Measurements from ENCODE around the gene SPATA45. TPM values are rescaled to one million over a fixed set of nuclear protein-coding genes. Genes with fewer than 3 reads are reported as not detected.

The SPATA45 gene
- total and polyA plus RNA-seq, 2 of the 13 experiments (the other 11 are each of a cell fraction or from before 2014, with no cell fraction given): 0.17 to 0.64 TPM

GRCh38 chr1:212827831-212828278 lies 19.6 kb downstream of the SPATA45 start (continued):
- TF ChIP-seq BRF2 (CRISPR knock-in tag; IDR thresholded peaks at IDR 0.05): no peak
- no peak for TF ChIP-seq RFX5 (IDR thresholded peaks at IDR 0.05; ENCODE audit: low read depth, low read length)
- no peak for TF ChIP-seq GABPB1 (CRISPR knock-in tag; IDR thresholded peaks at IDR 0.05)
- TF ChIP-seq ZBTB1 (CRISPR knock-in tag; IDR thresholded peaks at IDR 0.05; ENCODE audit: borderline replicate concordance): no peak
- TF ChIP-seq THAP11 (CRISPR knock-in tag; IDR thresholded peaks at IDR 0.05): no peak
- no peak for TF ChIP-seq ZNF253 (CRISPR knock-in tag; IDR thresholded peaks at IDR 0.05; ENCODE audit: borderline replicate concordance)
- no peak for TF ChIP-seq NPAS2 (CRISPR knock-in tag; IDR thresholded peaks at IDR 0.05; ENCODE audit: borderline replicate concordance)
- no peak for TF ChIP-seq ZNF768 (CRISPR knock-in tag; IDR thresholded peaks at IDR 0.05)
- TF ChIP-seq MYNN (CRISPR knock-in tag; IDR thresholded peaks at IDR 0.05; ENCODE audit: low read depth): no peak
- no peak for TF ChIP-seq ZNF256 (CRISPR knock-in tag; conservative IDR thresholded peaks at IDR 0.05)
- no peak for TF ChIP-seq ZNF234 (CRISPR knock-in tag; conservative IDR thresholded peaks at IDR 0.05)
- peak; percentile 17; the same call in 1 of the 2 replicates for TF ChIP-seq HOXA3 (CRISPR knock-in tag; IDR thresholded peaks at IDR 0.05)
- TF ChIP-seq ZNF331 (CRISPR knock-in tag; IDR thresholded peaks at IDR 0.05): peak; percentile 61; the same call in 1 of the 2 replicates
- peak; percentile 78; the same call in 1 of the 2 replicates for TF ChIP-seq RXRA (CRISPR knock-in tag; IDR thresholded peaks at IDR 0.05)
- TF ChIP-seq ZNF782 (CRISPR knock-in tag; IDR thresholded peaks at IDR 0.05; ENCODE audit: borderline replicate concordance): no peak
- TF ChIP-seq ZNF501 (CRISPR knock-in tag; IDR thresholded peaks at IDR 0.05): 0 out of 2 replicates have a peak, but pooled peaks have one; percentile 13
- TF ChIP-seq ZNF230 (CRISPR knock-in tag; IDR thresholded peaks at IDR 0.05): no peak
- no peak for TF ChIP-seq PHF8 (CRISPR knock-in tag; IDR thresholded peaks at IDR 0.05)
- TF ChIP-seq ZNF224 (CRISPR knock-in tag; IDR thresholded peaks at IDR 0.05): no peak
- TF ChIP-seq ZNF33B (CRISPR knock-in tag; IDR thresholded peaks at IDR 0.05): no peak
- TF ChIP-seq ZSCAN25 (CRISPR knock-in tag; IDR thresholded peaks at IDR 0.05): no peak
- TF ChIP-seq HOXA9 (CRISPR knock-in tag; IDR thresholded peaks at IDR 0.05; ENCODE audit: borderline replicate concordance): no peak
- TF ChIP-seq GLI4 (CRISPR knock-in tag; IDR thresholded peaks at IDR 0.05; ENCODE audit: borderline replicate concordance): no peak
- no peak for TF ChIP-seq ELF4 (CRISPR knock-in tag; IDR thresholded peaks at IDR 0.05; ENCODE audit: borderline replicate concordance)
- TF ChIP-seq, protein P1, sequence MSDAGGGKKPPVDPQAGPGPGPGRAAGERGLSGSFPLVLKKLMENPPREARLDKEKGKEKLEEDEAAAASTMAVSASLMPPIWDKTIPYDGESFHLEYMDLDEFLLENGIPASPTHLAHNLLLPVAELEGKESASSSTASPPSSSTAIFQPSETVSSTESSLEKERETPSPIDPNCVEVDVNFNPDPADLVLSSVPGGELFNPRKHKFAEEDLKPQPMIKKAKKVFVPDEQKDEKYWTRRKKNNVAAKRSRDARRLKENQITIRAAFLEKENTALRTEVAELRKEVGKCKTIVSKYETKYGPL (CRISPR knock-in tag; IDR thresholded peaks at IDR 0.05): no peak
- no peak for TF ChIP-seq ZBTB38 (CRISPR knock-in tag; IDR thresholded peaks at IDR 0.05)
- no peak for TF ChIP-seq ZNF781 (CRISPR knock-in tag; IDR thresholded peaks at IDR 0.05; ENCODE audit: borderline replicate concordance, not compliant biosample characterization)
- TF ChIP-seq ZNF414 (CRISPR knock-in tag; IDR thresholded peaks at IDR 0.05): 0 out of 2 replicates have a peak, but pooled peaks have one; percentile 50

Measured in HepG2 (cell line).